Right lobe of liver (tissue), 4 donors: ENCODE results near the gene FAM120C.
A peak's percentile ranks its signal among the peaks of the same experiment; 100 is the strongest.

Source experiments
- CTCF ChIP-seq, 4 donors: fragments of 200-600 bp in 3 of 4; fragments of 450-650 bp in 1 of 4; IDR thresholded peaks; one replicate each; pipeline versions ENCODE4 v1.5.1 to v1.8.0; 2016 to 2022; ENCODE audit warnings: antibody characterized with exemption in 4 of 4, mild to moderate bottlenecking in 2 of 4
- POLR2A ChIP-seq: fragments of 450-650 bp; IDR thresholded peaks from one replicate; pipeline ENCODE4 v1.6.1; 2017; ENCODE audit warnings: antibody characterized with exemption, mild to moderate bottlenecking
- donor health status: DM: no; HTN: no; CAD: no.
- donor health status: DM: no; HTN: no; CAD: no.
- donor health status: DM: no; HTN: yes; CAD: no.

GRCh38 chrX:54182194-54182863, 725 bp downstream of the FAM120C start:
- TF ChIP-seq CTCF (IDR thresholded peaks at IDR 0.05): no peak
- TF ChIP-seq POLR2A: peak; percentile 40
